HG02938 (cell line): ENCODE measurements around the gene PCSK5.
"Not testable (repeated sequence)": the region's sequence is repeated elsewhere in the genome, so short reads cannot be mapped to it uniquely, and the experiment has no call there.

Experiments used
- ATAC-seq: cut with Tn5 transposase; IDR thresholded peaks from one replicate; pipeline ENCODE4 v1.9.1; 2021; ENCODE audit warnings: mild to moderate bottlenecking, moderate library complexity; ENCODE audit not compliant: unreplicated experiment

The PCSK5 gene

GRCh38 chr9:75889577-75889976 lies 896 bp upstream of the PCSK5 start:
- no peak for ATAC-seq

DNA sequence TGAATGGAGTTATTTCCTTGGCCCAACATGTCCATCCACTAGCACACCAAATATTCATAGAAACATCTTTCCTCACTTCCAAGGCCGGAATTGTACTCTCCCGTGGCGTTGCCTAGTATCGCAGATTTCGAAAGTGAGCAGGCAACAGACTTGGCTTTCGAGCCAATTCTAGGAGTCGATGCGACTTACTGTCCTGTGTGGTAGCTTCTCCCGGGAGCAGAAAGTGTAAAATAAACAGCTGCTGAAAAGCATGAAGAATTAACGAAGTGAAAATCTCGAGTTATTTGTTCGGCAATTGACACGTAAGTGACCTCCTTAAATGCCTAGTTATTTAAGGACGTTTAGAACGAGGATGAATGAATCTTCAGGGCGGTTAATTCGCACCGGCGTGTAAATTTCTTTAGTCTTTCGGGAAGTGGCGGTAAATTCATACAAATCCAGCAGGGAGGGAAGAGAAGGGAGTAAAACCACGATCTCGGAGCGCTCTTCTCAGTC lies 449 bp upstream of the PCSK5 start:
- no peak for ATAC-seq

- no peak for ATAC-seq
Observed at GRCh38 chr9:75891277-75891741, 836 bp downstream of the PCSK5 start.

GRCh38 chr9:75891771-75892215 lies 1.3 kb downstream of the PCSK5 start:
- no peak for ATAC-seq

GRCh38 chr9:75892216-75892911 lies 1.9 kb downstream of the PCSK5 start:
- ATAC-seq, result no peak

GRCh38 chr9:75893106-75893505 lies 2.6 kb downstream of the PCSK5 start:
- ATAC-seq, result no peak

GRCh38 chr9:75894566-75894965 lies 4.1 kb downstream of the PCSK5 start:
- ATAC-seq, result no peak

DNA sequence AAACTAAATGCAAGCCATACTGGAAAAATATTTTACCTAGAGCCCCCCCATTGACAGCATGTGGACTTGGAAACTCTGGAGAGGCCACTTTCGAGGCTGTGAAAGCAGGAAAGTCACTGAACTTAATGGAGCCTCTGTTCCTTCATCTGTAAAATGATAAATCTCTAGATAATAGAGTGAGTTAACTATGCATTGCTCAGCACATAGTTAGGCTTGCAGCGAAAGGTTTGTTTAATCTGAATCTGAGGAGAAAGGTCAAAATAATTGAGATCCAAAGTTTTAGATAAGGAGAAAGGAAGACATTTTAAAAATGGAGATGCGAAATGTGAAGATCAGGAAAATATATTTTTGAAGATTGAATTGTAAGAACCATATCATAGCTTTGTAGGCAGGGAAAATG lies 4.6 kb downstream of the PCSK5 start:
- no peak for ATAC-seq

DNA sequence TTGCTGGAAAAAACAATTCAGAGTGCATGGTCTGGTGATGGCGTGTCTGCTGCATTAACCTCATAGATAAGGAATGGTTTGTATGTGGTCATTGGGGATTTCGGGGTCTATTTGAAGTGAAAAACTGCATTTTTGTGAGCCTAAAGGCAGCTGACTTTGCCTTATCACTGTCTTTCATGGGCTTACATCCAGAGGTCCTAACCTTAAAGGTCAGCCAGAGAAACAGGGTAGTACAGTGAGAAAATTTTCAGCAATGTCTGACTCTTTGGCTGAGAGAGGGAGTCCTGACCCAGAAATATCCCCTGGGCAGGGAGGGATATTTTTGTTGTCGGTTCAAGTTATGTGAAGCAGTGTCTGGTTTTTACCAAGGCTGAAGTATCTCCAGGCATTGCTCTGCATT lies 5.7 kb downstream of the PCSK5 start:
- ATAC-seq, result no peak

GRCh38 chr9:75900893-75901524 lies 10.5 kb downstream of the PCSK5 start:
- not testable (repeated sequence) for ATAC-seq

- ATAC-seq, result no peak
Observed at GRCh38 chr9:75903785-75904360, 13.4 kb downstream of the PCSK5 start.

GRCh38 chr9:75904364-75904763 lies 13.9 kb downstream of the PCSK5 start:
- no peak for ATAC-seq

DNA sequence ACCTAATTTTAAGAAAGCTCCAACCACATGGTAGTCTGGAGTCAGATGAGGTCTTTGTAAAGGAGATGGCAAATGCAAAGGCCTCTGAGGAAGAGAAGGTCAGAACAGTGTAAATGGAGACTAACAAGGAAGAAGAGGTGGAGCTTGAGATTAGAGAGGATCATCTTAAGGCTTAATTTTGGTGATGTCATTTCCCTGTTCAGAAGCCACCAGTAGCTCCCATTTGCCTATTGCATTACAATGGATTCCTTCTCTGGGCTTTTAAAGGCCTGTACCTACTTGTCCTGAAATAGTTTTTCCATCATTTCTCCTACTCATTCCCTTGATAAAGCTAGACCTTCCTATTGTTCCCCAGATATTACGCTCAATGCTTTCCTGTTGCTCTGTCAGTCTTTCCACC lies 16.1 kb downstream of the PCSK5 start:
- ATAC-seq, result no peak

DNA sequence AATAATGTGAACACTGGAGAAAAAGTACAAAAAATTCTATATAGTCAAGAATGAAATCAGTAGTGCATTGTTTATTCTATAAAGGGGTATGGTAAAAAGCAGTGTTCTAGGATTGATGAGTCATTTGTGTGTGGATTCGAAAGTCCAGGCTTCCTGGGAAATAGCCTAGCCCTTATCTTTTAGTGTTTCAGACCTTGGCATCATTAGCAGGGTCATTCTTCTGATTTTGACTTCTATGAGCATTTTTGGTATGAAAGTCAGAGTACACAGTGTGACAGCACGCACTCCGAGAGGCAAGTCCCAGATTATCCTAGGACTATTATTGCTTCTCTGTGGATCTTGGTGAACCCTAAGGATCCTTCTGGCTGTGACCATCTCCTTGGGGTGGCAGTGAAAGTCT lies 16.9 kb downstream of the PCSK5 start:
- ATAC-seq, result no peak

DNA sequence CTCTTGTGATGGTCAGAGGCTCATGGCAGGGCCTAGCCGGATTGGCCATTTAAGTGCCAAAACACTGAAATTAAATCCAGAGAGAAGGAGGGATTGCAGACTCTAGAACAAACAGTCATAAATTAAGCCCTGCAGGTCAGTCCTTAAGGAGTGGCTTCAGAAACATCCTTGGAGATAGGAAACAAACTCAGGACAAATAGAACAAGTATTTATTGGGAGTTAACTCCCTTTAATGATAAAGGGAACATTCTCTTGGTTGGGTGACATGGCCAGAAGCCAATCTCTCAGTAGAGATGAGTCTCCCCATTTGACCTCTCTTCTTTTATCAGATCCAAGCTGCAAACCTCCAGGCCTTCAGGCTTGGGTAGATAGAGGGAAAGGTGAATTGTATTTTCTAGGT lies 17.4 kb downstream of the PCSK5 start:
- ATAC-seq, result no peak

DNA sequence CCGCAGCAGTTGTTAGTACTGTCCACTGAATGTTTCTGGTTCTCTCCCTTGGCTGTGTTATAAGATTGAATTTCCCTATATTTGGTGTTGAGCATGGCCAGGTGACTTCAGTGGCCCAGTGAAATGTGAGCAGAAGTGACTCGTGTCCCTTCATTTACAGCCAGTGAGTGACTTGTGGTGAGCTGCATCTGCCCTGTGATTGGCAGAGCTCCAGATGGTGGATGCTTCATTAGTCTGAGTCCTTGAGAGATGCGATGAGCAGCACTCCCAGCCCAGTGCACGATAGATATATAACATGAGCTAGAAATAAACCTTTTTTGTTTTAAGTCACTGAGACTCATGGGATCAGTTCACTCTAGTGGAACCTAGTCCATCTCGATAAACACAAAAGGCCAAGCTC lies 19.3 kb downstream of the PCSK5 start:
- no peak for ATAC-seq

GRCh38 chr9:75910731-75911130 lies 20.3 kb downstream of the PCSK5 start:
- ATAC-seq, result no peak

- no peak for ATAC-seq
Observed at GRCh38 chr9:75911390-75911789, 20.9 kb downstream of the PCSK5 start.

DNA sequence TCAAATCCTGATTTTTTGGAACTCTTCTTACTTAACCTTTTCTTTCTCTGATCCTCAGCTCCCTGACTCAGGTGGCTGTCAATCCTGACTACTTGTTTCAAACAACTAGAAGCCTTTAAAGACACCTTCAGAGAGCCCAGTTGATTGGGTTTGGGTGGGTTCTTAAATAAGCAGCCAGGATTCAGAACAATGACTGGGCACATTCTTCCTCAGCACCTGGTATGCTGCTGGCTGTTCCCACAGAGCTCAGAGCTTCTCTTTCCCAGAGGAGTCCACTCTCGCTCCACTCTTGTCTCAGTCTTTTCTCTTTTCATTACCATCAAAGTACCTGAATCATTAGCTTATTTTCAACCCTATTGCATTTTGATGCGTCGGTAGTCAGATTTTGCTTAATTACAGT lies 22.5 kb downstream of the PCSK5 start:
- ATAC-seq, result no peak

- no peak for ATAC-seq
Observed at GRCh38 chr9:75914002-75914401, 23.5 kb downstream of the PCSK5 start.

GRCh38 chr9:75914883-75915452 lies 24.5 kb downstream of the PCSK5 start:
- ATAC-seq, result no peak

GRCh38 chr9:75918154-75918553 lies 27.7 kb downstream of the PCSK5 start:
- no peak for ATAC-seq
